A673 (cell line): ENCODE results near the gene RFX2.
"Not testable (repeated sequence)": the region's sequence is repeated elsewhere in the genome, so short reads cannot be mapped to it uniquely, and the experiment has no call there.

Experiments used
- EZH2 ChIP-seq: fragments of 200-600 bp; sonication (generic); IDR thresholded peaks from 2 replicates; pipeline ENCODE4 v1.6.1; 2017; ENCODE audit warnings: borderline replicate concordance, low read depth, mild to moderate bottlenecking, mixed read lengths, antibody characterized with exemption, low read length; ENCODE audit not compliant: poor library complexity, severe bottlenecking
- TF ChIP-seq, protein P1 (sequence below): fragments of 300-800, 200-600 bp; sonication (generic); conservative IDR thresholded peaks from 2 replicates; pipeline ENCODE4 v1.5.1; 2017; ENCODE audit warnings: low read depth, mild to moderate bottlenecking, antibody characterized with exemption, low read length, moderate library complexity, mixed read lengths

- TF ChIP-seq, protein P1, sequence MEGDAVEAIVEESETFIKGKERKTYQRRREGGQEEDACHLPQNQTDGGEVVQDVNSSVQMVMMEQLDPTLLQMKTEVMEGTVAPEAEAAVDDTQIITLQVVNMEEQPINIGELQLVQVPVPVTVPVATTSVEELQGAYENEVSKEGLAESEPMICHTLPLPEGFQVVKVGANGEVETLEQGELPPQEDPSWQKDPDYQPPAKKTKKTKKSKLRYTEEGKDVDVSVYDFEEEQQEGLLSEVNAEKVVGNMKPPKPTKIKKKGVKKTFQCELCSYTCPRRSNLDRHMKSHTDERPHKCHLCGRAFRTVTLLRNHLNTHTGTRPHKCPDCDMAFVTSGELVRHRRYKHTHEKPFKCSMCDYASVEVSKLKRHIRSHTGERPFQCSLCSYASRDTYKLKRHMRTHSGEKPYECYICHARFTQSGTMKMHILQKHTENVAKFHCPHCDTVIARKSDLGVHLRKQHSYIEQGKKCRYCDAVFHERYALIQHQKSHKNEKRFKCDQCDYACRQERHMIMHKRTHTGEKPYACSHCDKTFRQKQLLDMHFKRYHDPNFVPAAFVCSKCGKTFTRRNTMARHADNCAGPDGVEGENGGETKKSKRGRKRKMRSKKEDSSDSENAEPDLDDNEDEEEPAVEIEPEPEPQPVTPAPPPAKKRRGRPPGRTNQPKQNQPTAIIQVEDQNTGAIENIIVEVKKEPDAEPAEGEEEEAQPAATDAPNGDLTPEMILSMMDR: not testable (repeated sequence)
- not testable (repeated sequence) for TF ChIP-seq EZH2
These were observed 148.7 kb downstream of the RFX2 start for GRCh38 chr19:5961641-5961968.
